ENCODE results near the gene SCLY.

DNA sequence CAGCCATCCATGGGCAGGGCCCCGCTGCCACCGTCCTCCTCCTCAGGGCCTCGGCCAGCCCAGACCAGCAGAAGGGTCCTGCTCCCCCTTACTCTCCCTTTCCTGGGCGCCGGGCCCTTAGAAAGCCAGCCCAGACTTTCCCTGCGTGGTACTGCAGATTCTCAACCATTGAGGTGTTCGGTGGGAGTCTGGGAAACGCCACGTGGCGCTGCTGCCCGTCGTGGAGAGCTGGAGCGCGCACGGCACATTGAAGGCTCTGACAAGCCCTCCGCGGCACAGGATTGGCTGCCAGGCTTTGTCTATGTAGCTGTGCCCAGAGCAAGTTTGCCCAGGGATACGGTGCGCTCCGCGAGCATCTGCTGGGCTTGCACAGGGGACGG lies 67.2 kb downstream of the SCLY start:
- TF ChIP-seq RAD21 (IDR thresholded peaks at IDR 0.05; ENCODE audit: low read depth) (no peak), NFIC (IDR thresholded peaks at IDR 0.05) (no peak), FOXM1 (IDR thresholded peaks at IDR 0.05; ENCODE audit: borderline replicate concordance, low read depth) (no peak), EP300 (IDR thresholded peaks at IDR 0.05; ENCODE audit: borderline replicate concordance) (no peak), CEBPB (IDR thresholded peaks at IDR 0.05) (no peak)
- TF ChIP-seq, protein P1, sequence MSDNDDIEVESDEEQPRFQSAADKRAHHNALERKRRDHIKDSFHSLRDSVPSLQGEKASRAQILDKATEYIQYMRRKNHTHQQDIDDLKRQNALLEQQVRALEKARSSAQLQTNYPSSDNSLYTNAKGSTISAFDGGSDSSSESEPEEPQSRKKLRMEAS (IDR thresholded peaks at IDR 0.05): no peak
